WTC11 (cell line): Measurements from ENCODE around the gene CNST. TPM values are rescaled to one million over a fixed set of nuclear protein-coding genes. Genes with fewer than 3 reads are reported as not detected.

Experiments used
- ATAC-seq: fragments of 200-7000 bp; cut with Tn5 transposase; 2 replicates; pipeline ENCODE4 v1.10.0; 2021; ENCODE audit warnings: mild to moderate bottlenecking, moderate library complexity
- CTCF ChIA-PET: fragments of 300-600 bp; sonication (Branson Sonifier 250); formaldehyde crosslinking; loops from one replicate; lab custom pipeline; 2021; ENCODE audit warnings: antibody characterized with exemption; lab: Charles Lee
- POLR2A ChIA-PET: fragments of 350-600 bp; sonication (Branson Sonifier 250); formaldehyde crosslinking; loops from one replicate; lab custom pipeline; 2021; ENCODE audit warnings: antibody characterized with exemption; lab: Charles Lee
- DNase-seq: peaks from one replicate; pipeline ENCODE4 v3.0.0; 2021; ENCODE audit warnings: low spot score
- H3K27ac Mint-ChIP-seq: 2 replicates; pipeline ENCODE4 v1.8.0; 2021; ENCODE audit warnings: mixed read lengths
- H3K27me3 Mint-ChIP-seq: 2 replicates; pipeline ENCODE4 v1.8.0; 2021; ENCODE audit warnings: low read depth, mild to moderate bottlenecking, moderate library complexity, mixed read lengths
- H3K36me3 Mint-ChIP-seq: 2 replicates; pipeline ENCODE4 v1.8.0; 2021; ENCODE audit warnings: mixed read lengths
- H3K4me1 Mint-ChIP-seq: 2 replicates; pipeline ENCODE4 v1.8.0; 2022; ENCODE audit warnings: mixed read lengths
- H3K4me3 Mint-ChIP-seq: 2 replicates; pipeline ENCODE4 v1.8.0; 2021; ENCODE audit warnings: mild to moderate bottlenecking, moderate library complexity, mixed read lengths
- H3K9me3 Mint-ChIP-seq: 2 replicates; pipeline ENCODE4 v1.8.0; 2021; ENCODE audit warnings: mixed read lengths
- CREM ChIP-seq: sonication (generic); formaldehyde crosslinking; IDR thresholded peaks from 2 replicates; pipeline ENCODE4 v1.8.1; 2022; ENCODE audit warnings: mild to moderate bottlenecking, missing genetic modification reagents, moderate library complexity
- ESRRA ChIP-seq: sonication (generic); formaldehyde crosslinking; IDR thresholded peaks from 2 replicates; pipeline ENCODE4 v1.8.1; 2022; ENCODE audit warnings: mild to moderate bottlenecking, missing genetic modification reagents, borderline replicate concordance
- FOXP1 ChIP-seq: sonication (generic); formaldehyde crosslinking; IDR thresholded peaks from 2 replicates; pipeline ENCODE4 v1.8.0; 2022; ENCODE audit warnings: missing genetic modification reagents, mild to moderate bottlenecking, moderate library complexity, borderline replicate concordance
- GRHL2 ChIP-seq: fragments of 250-450 bp; sonication (Bioruptor Pico); IDR thresholded peaks from 2 replicates; pipeline ENCODE4 v1.8.0; 2022; ENCODE audit warnings: mild to moderate bottlenecking, moderate library complexity; ENCODE audit not compliant: insufficient replicate concordance, severe bottlenecking
- GTF2I ChIP-seq: fragments of 250-450 bp; sonication (Bioruptor Pico); conservative IDR thresholded peaks from 2 replicates; pipeline ENCODE4 v1.4.0; 2021; ENCODE audit warnings: mild to moderate bottlenecking
- JAZF1 ChIP-seq: fragments of 250-450 bp; sonication (Bioruptor Pico); IDR thresholded peaks from 2 replicates; pipeline ENCODE4 v1.9.0; 2021; ENCODE audit warnings: moderate library complexity, mild to moderate bottlenecking, inconsistent platforms
- NFATC4 ChIP-seq: fragments of 250-450 bp; sonication (Bioruptor Pico); IDR thresholded peaks from 2 replicates; pipeline ENCODE4 v1.9.0; 2021; ENCODE audit warnings: mild to moderate bottlenecking
- NFE2L1 ChIP-seq: sonication (generic); formaldehyde crosslinking; IDR thresholded peaks from 2 replicates; pipeline ENCODE4 v1.8.1; 2023; ENCODE audit warnings: missing genetic modification reagents
- NR3C1 ChIP-seq: sonication (generic); formaldehyde crosslinking; conservative IDR thresholded peaks from 2 replicates; pipeline ENCODE4 v1.8.1; 2023; ENCODE audit warnings: low read depth, mild to moderate bottlenecking, missing genetic modification reagents
- OVOL2 ChIP-seq: fragments of 250-450 bp; sonication (Bioruptor Pico); IDR thresholded peaks from 2 replicates; pipeline ENCODE4 v1.9.0; 2021; ENCODE audit warnings: mild to moderate bottlenecking, borderline replicate concordance
- SMAD3 ChIP-seq: sonication (generic); formaldehyde crosslinking; IDR thresholded peaks from 2 replicates; pipeline ENCODE4 v1.8.0; 2022; ENCODE audit warnings: missing genetic modification reagents, mild to moderate bottlenecking, borderline replicate concordance
- ZBTB21 ChIP-seq: sonication (generic); formaldehyde crosslinking; IDR thresholded peaks from 2 replicates; pipeline ENCODE4 v1.8.1; 2023; ENCODE audit warnings: mild to moderate bottlenecking, missing genetic modification reagents, borderline replicate concordance
- ZNF263 ChIP-seq: sonication (generic); formaldehyde crosslinking; IDR thresholded peaks from 2 replicates; pipeline ENCODE4 v1.8.1; 2022; ENCODE audit warnings: low read depth, mild to moderate bottlenecking, moderate library complexity, missing genetic modification reagents
- total RNA-seq: library from RNA; stranded (reverse); gene quantifications from 3 replicates; pipeline ENCODE4 v1.2.3, GENCODE V29; 2021
- TF ChIP-seq, protein P1 (sequence below): fragments of 200-600 bp; IDR thresholded peaks from 2 replicates; pipeline ENCODE4 v1.8.0; 2022; ENCODE audit warnings: antibody characterized with exemption
- TF ChIP-seq, protein P2 (sequence below): sonication (generic); formaldehyde crosslinking; IDR thresholded peaks from 2 replicates; pipeline ENCODE4 v1.8.0; 2023; ENCODE audit warnings: missing genetic modification reagents, mild to moderate bottlenecking, borderline replicate concordance
- TF ChIP-seq, protein P3 (sequence below): sonication (generic); formaldehyde crosslinking; IDR thresholded peaks from 2 replicates; pipeline ENCODE4 v1.8.1; 2022; ENCODE audit warnings: low read depth, missing genetic modification reagents, borderline replicate concordance
- TF ChIP-seq, protein P4 (sequence below): sonication (generic); formaldehyde crosslinking; IDR thresholded peaks from 2 replicates; pipeline ENCODE4 v1.8.0; 2023; ENCODE audit warnings: missing genetic modification reagents
- TF ChIP-seq, protein P5 (sequence below): sonication (generic); formaldehyde crosslinking; IDR thresholded peaks from 2 replicates; pipeline ENCODE4 v1.8.0; 2022; ENCODE audit warnings: mild to moderate bottlenecking, missing genetic modification reagents
- TF ChIP-seq, protein P6 (sequence below): sonication (generic); formaldehyde crosslinking; IDR thresholded peaks from 2 replicates; pipeline ENCODE4 v1.8.0; 2022; ENCODE audit warnings: mild to moderate bottlenecking, missing genetic modification reagents
- TF ChIP-seq, protein P7 (sequence below): fragments of 250-450 bp; sonication (Bioruptor Pico); IDR thresholded peaks from 2 replicates; pipeline ENCODE4 v2.1.2; 2022; ENCODE audit warnings: mild to moderate bottlenecking, moderate library complexity
- TF ChIP-seq, protein P8 (sequence below): sonication (generic); formaldehyde crosslinking; IDR thresholded peaks from 2 replicates; pipeline ENCODE4 v1.8.1; 2023; ENCODE audit warnings: mild to moderate bottlenecking, moderate library complexity, missing genetic modification reagents
- TF ChIP-seq, protein P9 (sequence below): sonication (generic); formaldehyde crosslinking; IDR thresholded peaks from 2 replicates; pipeline ENCODE4 v1.8.1; 2023; ENCODE audit warnings: mild to moderate bottlenecking, missing genetic modification reagents, moderate library complexity

Gene CNST
- total RNA-seq, 1 experiment from 2014 or later = 18.4 TPM

DNA sequence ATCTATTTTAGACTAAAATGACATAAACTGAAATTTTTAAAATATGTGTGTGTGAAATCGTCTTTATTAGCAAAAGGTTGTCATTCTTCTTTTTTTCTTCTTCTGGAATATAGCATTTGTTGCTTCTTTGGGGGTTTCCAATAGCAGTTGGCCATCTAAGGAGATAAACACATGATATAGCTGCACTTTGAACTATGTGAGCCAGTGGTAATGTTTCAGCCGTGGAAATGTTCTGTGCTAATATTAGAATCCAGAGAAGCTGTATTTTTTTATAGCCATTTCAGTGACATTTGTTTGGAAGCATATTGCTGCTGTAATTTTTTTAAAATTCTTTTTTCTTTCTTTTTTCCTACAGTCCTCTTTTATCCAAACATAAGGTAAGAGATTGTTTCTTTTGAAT, 75.1 kb downstream of the CNST start (continued):
- TF ChIP-seq, protein P1, sequence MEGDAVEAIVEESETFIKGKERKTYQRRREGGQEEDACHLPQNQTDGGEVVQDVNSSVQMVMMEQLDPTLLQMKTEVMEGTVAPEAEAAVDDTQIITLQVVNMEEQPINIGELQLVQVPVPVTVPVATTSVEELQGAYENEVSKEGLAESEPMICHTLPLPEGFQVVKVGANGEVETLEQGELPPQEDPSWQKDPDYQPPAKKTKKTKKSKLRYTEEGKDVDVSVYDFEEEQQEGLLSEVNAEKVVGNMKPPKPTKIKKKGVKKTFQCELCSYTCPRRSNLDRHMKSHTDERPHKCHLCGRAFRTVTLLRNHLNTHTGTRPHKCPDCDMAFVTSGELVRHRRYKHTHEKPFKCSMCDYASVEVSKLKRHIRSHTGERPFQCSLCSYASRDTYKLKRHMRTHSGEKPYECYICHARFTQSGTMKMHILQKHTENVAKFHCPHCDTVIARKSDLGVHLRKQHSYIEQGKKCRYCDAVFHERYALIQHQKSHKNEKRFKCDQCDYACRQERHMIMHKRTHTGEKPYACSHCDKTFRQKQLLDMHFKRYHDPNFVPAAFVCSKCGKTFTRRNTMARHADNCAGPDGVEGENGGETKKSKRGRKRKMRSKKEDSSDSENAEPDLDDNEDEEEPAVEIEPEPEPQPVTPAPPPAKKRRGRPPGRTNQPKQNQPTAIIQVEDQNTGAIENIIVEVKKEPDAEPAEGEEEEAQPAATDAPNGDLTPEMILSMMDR = no peak
- TF ChIP-seq, protein P2, sequence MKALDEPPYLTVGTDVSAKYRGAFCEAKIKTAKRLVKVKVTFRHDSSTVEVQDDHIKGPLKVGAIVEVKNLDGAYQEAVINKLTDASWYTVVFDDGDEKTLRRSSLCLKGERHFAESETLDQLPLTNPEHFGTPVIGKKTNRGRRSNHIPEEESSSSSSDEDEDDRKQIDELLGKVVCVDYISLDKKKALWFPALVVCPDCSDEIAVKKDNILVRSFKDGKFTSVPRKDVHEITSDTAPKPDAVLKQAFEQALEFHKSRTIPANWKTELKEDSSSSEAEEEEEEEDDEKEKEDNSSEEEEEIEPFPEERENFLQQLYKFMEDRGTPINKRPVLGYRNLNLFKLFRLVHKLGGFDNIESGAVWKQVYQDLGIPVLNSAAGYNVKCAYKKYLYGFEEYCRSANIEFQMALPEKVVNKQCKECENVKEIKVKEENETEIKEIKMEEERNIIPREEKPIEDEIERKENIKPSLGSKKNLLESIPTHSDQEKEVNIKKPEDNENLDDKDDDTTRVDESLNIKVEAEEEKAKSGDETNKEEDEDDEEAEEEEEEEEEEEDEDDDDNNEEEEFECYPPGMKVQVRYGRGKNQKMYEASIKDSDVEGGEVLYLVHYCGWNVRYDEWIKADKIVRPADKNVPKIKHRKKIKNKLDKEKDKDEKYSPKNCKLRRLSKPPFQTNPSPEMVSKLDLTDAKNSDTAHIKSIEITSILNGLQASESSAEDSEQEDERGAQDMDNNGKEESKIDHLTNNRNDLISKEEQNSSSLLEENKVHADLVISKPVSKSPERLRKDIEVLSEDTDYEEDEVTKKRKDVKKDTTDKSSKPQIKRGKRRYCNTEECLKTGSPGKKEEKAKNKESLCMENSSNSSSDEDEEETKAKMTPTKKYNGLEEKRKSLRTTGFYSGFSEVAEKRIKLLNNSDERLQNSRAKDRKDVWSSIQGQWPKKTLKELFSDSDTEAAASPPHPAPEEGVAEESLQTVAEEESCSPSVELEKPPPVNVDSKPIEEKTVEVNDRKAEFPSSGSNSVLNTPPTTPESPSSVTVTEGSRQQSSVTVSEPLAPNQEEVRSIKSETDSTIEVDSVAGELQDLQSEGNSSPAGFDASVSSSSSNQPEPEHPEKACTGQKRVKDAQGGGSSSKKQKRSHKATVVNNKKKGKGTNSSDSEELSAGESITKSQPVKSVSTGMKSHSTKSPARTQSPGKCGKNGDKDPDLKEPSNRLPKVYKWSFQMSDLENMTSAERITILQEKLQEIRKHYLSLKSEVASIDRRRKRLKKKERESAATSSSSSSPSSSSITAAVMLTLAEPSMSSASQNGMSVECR (CRISPR knock-in tag) = no peak
- TF ChIP-seq ESRRA (CRISPR knock-in tag) = no peak
- no peak for TF ChIP-seq ZBTB21 (CRISPR knock-in tag)
- TF ChIP-seq, protein P3, sequence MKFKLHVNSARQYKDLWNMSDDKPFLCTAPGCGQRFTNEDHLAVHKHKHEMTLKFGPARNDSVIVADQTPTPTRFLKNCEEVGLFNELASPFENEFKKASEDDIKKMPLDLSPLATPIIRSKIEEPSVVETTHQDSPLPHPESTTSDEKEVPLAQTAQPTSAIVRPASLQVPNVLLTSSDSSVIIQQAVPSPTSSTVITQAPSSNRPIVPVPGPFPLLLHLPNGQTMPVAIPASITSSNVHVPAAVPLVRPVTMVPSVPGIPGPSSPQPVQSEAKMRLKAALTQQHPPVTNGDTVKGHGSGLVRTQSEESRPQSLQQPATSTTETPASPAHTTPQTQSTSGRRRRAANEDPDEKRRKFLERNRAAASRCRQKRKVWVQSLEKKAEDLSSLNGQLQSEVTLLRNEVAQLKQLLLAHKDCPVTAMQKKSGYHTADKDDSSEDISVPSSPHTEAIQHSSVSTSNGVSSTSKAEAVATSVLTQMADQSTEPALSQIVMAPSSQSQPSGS = no peak
- TF ChIP-seq, protein P4, sequence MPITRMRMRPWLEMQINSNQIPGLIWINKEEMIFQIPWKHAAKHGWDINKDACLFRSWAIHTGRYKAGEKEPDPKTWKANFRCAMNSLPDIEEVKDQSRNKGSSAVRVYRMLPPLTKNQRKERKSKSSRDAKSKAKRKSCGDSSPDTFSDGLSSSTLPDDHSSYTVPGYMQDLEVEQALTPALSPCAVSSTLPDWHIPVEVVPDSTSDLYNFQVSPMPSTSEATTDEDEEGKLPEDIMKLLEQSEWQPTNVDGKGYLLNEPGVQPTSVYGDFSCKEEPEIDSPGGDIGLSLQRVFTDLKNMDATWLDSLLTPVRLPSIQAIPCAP = no peak
- TF ChIP-seq GRHL2 = no peak

DNA sequence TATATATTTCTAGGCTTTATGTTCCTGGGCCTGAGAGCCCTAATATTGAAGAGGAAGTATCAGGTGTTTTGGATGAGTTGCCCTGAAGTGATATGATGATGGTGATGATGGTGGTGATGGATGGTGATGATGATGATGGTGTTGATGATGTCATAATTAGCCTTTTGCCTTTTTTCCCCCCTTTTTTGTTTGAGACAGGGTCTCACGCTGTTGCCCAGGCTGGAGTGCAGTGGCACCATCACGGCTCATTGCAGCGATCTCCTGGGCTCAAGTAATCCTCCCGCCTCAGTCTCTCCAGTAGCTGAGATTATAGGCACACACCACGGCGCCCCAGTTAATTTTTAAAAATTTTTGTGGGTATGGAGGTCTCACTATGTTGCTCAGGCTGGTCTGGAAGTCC, 76.5 kb downstream of the CNST start:
- Mint-ChIP-seq H3K9me3 (peaks cover 9% of the 10 kb centered on the region), H3K27ac (no peak overlapping the region), H3K27me3 (no peaks in the 10 kb centered on the region), H3K4me3 (no peak overlapping the region), H3K36me3 (peaks cover 26% of the 10 kb centered on the region), H3K4me1 (peaks cover 12% of the 10 kb centered on the region)
- DNase-seq (no peak), ATAC-seq (no peak)
- ChIA-PET CTCF (no interaction called here), POLR2A (no interaction called here)
- TF ChIP-seq NFE2L1 (CRISPR knock-in tag) (no peak), OVOL2 (CRISPR knock-in tag) (no peak), JAZF1 (CRISPR knock-in tag) (no peak), NFATC4 (CRISPR knock-in tag) (no peak), FOXP1 (no peak), CREM (CRISPR knock-in tag) (no peak), NR3C1 (CRISPR knock-in tag) (no peak), ZBTB21 (CRISPR knock-in tag) (no peak), SMAD3 (no peak), ZNF263 (CRISPR knock-in tag) (no peak), GTF2I (CRISPR knock-in tag) (no peak)
- TF ChIP-seq, protein P5, sequence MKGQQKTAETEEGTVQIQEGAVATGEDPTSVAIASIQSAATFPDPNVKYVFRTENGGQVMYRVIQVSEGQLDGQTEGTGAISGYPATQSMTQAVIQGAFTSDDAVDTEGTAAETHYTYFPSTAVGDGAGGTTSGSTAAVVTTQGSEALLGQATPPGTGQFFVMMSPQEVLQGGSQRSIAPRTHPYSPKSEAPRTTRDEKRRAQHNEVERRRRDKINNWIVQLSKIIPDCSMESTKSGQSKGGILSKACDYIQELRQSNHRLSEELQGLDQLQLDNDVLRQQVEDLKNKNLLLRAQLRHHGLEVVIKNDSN (CRISPR knock-in tag) = no peak
- TF ChIP-seq, protein P6, sequence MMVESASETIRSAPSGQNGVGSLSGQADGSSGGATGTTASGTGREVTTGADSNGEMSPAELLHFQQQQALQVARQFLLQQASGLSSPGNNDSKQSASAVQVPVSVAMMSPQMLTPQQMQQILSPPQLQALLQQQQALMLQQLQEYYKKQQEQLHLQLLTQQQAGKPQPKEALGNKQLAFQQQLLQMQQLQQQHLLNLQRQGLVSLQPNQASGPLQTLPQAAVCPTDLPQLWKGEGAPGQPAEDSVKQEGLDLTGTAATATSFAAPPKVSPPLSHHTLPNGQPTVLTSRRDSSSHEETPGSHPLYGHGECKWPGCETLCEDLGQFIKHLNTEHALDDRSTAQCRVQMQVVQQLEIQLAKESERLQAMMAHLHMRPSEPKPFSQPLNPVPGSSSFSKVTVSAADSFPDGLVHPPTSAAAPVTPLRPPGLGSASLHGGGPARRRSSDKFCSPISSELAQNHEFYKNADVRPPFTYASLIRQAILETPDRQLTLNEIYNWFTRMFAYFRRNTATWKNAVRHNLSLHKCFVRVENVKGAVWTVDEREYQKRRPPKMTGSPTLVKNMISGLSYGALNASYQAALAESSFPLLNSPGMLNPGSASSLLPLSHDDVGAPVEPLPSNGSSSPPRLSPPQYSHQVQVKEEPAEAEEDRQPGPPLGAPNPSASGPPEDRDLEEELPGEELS (CRISPR knock-in tag) = no peak
- TF ChIP-seq, protein P7, sequence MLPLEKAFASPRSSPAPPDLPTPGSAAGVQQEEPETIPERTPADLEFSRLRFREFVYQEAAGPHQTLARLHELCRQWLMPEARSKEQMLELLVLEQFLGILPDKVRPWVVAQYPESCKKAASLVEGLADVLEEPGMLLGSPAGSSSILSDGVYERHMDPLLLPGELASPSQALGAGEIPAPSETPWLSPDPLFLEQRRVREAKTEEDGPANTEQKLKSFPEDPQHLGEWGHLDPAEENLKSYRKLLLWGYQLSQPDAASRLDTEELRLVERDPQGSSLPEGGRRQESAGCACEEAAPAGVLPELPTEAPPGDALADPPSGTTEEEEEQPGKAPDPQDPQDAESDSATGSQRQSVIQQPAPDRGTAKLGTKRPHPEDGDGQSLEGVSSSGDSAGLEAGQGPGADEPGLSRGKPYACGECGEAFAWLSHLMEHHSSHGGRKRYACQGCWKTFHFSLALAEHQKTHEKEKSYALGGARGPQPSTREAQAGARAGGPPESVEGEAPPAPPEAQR (CRISPR knock-in tag) = no peak
- TF ChIP-seq, protein P8, sequence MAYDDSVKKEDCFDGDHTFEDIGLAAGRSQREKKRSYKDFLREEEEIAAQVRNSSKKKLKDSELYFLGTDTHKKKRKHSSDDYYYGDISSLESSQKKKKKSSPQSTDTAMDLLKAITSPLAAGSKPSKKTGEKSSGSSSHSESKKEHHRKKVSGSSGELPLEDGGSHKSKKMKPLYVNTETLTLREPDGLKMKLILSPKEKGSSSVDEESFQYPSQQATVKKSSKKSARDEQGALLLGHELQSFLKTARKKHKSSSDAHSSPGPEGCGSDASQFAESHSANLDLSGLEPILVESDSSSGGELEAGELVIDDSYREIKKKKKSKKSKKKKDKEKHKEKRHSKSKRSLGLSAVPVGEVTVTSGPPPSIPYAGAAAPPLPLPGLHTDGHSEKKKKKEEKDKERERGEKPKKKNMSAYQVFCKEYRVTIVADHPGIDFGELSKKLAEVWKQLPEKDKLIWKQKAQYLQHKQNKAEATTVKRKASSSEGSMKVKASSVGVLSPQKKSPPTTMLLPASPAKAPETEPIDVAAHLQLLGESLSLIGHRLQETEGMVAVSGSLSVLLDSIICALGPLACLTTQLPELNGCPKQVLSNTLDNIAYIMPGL (CRISPR knock-in tag) = no peak
- TF ChIP-seq, protein P9, sequence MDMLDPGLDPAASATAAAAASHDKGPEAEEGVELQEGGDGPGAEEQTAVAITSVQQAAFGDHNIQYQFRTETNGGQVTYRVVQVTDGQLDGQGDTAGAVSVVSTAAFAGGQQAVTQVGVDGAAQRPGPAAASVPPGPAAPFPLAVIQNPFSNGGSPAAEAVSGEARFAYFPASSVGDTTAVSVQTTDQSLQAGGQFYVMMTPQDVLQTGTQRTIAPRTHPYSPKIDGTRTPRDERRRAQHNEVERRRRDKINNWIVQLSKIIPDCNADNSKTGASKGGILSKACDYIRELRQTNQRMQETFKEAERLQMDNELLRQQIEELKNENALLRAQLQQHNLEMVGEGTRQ (CRISPR knock-in tag) = no peak
